Epithelial cell of proximal tubule (primary cell): ENCODE data around the gene RIC8A. TPM values are rescaled to one million over a fixed set of nuclear protein-coding genes. Genes with fewer than 3 reads are reported as not detected.

Source experiments
- DNase-seq: peaks from one replicate; pipeline ENCODE4 v3.0.0-alpha.2; 2011; ENCODE audit warnings: low read depth
- H3K4me3 ChIP-seq: 2 replicates; pipeline ENCODE4 v1.5.1; 2011; ENCODE audit warnings: low read depth, mild to moderate bottlenecking, low read length
- CTCF ChIP-seq: conservative IDR thresholded peaks from 2 replicates; pipeline ENCODE4 v1.5.1; 2012; ENCODE audit warnings: low read depth, mild to moderate bottlenecking, low read length
- total RNA-seq: library from RNA; depleted of rRNA; stranded (reverse); fragments of >200 nt; gene quantifications from 2 replicates; pipeline ENCODE4 v1.2.3, GENCODE V29; 2015

The RIC8A gene
- total RNA-seq, 1 donor from 2014 or later: 116 TPM

- no peak for TF ChIP-seq CTCF
- no peak overlapping the region for H3K4me3 ChIP-seq
- no peak for DNase-seq
Observed at GRCh38 chr11:252666-253065, 45.2 kb downstream of the RIC8A start.

- no peak overlapping the region for H3K4me3 ChIP-seq
- no peak for TF ChIP-seq CTCF
- no peak for DNase-seq
Observed at GRCh38 chr11:253160-253885, 45.8 kb downstream of the RIC8A start.

GRCh38 chr11:253886-254270, 46.4 kb downstream of the RIC8A start:
- no peak overlapping the region for H3K4me3 ChIP-seq
- TF ChIP-seq CTCF: no peak

GRCh38 chr11:255176-255575, 47.7 kb downstream of the RIC8A start:
- TF ChIP-seq CTCF: no peak
- no peak for DNase-seq
- no peak overlapping the region for H3K4me3 ChIP-seq

More at GRCh38 chr11:253886-254270, 46.4 kb downstream of the RIC8A start:
- DNase-seq: no peak

- DNase-seq: no peak
- no peak for TF ChIP-seq CTCF
- H3K4me3 ChIP-seq: no peak overlapping the region
Observed at GRCh38 chr11:255816-256215, 48.3 kb downstream of the RIC8A start.

- H3K4me3 ChIP-seq: no peak overlapping the region
- no peak for TF ChIP-seq CTCF
- DNase-seq: no peak
Observed at GRCh38 chr11:256952-257737, 49.6 kb downstream of the RIC8A start.
